ENCODE results near the gene KPTN. TPM values are rescaled to one million over a fixed set of nuclear protein-coding genes. Genes with fewer than 3 reads are reported as not detected.

Gene KPTN
- polyA plus RNA-seq, 1 experiment: 12.1 TPM

DNA sequence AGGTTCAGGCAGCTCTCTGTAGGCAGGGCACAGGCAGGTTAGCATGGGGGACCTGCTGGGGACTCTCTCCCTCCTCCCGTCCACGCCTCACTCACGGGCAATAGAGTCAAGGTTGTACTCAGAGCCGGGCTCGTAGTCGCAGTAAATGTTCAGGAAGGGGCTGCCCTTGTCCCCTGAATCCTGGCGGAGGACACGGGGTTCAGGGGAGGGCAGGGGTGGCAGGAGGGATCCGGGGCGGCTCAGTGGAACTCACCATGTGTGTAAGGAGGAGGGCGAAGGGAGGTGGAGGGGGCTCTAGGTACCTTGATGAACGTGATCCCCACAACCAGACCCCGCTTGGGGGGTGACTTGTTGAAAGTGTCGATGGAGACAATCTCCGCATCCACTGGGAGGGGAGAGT, 819 bp downstream of the KPTN start:
- ChIA-PET CTCF (interaction anchor here (1.0 to 4.9 kb wide), 24 partner anchors 8 to 222 kb away, joined by 3 to 48 read pairs (median 6); partner anchors contain the start of genes NAPA and SLC8A2), POLR2A (no interaction called here)
- Histone ChIP-seq H3K27me3 (ENCODE audit: control insufficient read depth, insufficient read depth, low read length) (no peaks in the 10 kb centered on the region), H3K4me3 (ENCODE audit: low read depth, low read length) (peak overlapping the region; percentile 90), H3K36me3 (ENCODE audit: control insufficient read depth, insufficient read depth, low read length) (peaks cover 1% of the 10 kb centered on the region; the same call in 1 of the 2 replicates)
- TF ChIP-seq CTCF (IDR thresholded peaks at IDR 0.05; ENCODE audit: insufficient read depth, low read depth, low read length): no peak
- no peak for DNase-seq (ENCODE audit: low read depth)

- ChIA-PET POLR2A (no interaction called here), CTCF (no interaction called here)
- Histone ChIP-seq H3K27me3 (ENCODE audit: control insufficient read depth, insufficient read depth, low read length) (no peaks in the 10 kb centered on the region), H3K36me3 (ENCODE audit: control insufficient read depth, insufficient read depth, low read length) (no peaks in the 10 kb centered on the region), H3K4me3 (ENCODE audit: low read depth, low read length) (no peak overlapping the region)
- TF ChIP-seq CTCF (IDR thresholded peaks at IDR 0.05; ENCODE audit: insufficient read depth, low read depth, low read length): no peak
- DNase-seq (ENCODE audit: low read depth): no peak
Observed at GRCh38 chr19:47481460-47482052, 2.5 kb downstream of the KPTN start.

- no peaks in the 10 kb centered on the region for H3K36me3 ChIP-seq (ENCODE audit: control insufficient read depth, insufficient read depth, low read length)
- H3K4me3 ChIP-seq (ENCODE audit: low read depth, low read length): no peak overlapping the region
- TF ChIP-seq CTCF (IDR thresholded peaks at IDR 0.05; ENCODE audit: insufficient read depth, low read depth, low read length): no peak
- no peaks in the 10 kb centered on the region for H3K27me3 ChIP-seq (ENCODE audit: control insufficient read depth, insufficient read depth, low read length)
- ChIA-PET CTCF (no interaction called here), POLR2A (no interaction called here)
- no peak for DNase-seq (ENCODE audit: low read depth)
Observed at GRCh38 chr19:47480658-47481057, 3.4 kb downstream of the KPTN start.

DNA sequence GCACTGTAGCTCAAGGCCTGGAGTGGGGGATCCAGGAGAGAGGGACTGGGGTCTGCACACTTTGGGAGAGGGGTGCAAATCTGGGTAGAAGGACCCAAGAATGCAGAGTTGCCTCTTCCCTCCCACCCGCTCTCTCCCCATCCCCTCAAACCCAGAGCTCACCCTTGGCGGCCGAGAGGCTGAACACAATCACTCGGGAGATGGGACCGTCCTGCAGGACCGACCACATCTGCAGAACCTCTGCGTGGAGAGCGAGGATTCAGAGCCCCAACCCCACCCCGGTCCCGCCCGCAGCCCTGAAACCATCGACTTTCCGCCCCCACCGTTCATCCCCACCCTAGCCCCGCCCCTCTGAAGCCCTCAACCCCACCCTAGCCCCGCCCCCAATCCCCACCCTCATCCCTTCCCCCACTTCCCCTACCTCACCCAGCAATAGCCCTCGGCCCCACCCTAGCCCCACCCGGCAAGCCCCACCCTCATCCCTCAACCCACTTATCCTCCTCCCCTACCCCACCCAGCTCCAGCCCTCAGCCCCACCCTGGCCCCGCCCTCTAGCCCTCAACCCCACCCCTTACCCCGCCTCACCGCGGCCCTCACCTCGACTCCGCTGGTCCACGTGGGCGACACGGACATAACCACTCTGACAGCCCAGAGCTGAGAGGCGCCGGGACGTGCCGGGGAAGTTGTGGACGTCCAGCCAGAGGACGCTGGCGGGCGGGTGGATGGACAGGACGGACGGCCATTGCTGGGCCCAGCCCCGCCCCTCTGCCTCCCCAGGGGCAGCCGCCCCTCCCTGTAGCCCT, 4.1 kb downstream of the KPTN start:
- no peak for DNase-seq (ENCODE audit: low read depth)
- TF ChIP-seq CTCF (IDR thresholded peaks at IDR 0.05; ENCODE audit: insufficient read depth, low read depth, low read length): no peak
- Histone ChIP-seq H3K4me3 (ENCODE audit: low read depth, low read length) (peak overlapping the region; percentile 16), H3K36me3 (ENCODE audit: control insufficient read depth, insufficient read depth, low read length) (no peaks in the 10 kb centered on the region), H3K27me3 (ENCODE audit: control insufficient read depth, insufficient read depth, low read length) (no peaks in the 10 kb centered on the region)
- POLR2A ChIA-PET: interaction anchor here (0.6 kb wide), 1 partner anchor 41 kb away, joined by 3 read pairs; no protein-coding TSS in a partner anchor
- CTCF ChIA-PET: interaction anchor here (1.0 kb wide), 1 partner anchor 218 kb away, joined by 4 read pairs; no protein-coding TSS in a partner anchor

- CTCF ChIA-PET: interaction anchor here (2.7 kb wide), 1 partner anchor 7 kb away, joined by 19 read pairs; the partner anchor contains the start of gene KPTN
- POLR2A ChIA-PET: no interaction called here
Observed at GRCh38 chr19:47476438-47476972, 7.5 kb downstream of the KPTN start.

More at GRCh38 chr19:47476438-47476972, 7.5 kb downstream of the KPTN start:
- H3K36me3 ChIP-seq (ENCODE audit: control insufficient read depth, insufficient read depth, low read length): no peaks in the 10 kb centered on the region
- H3K27me3 ChIP-seq (ENCODE audit: control insufficient read depth, insufficient read depth, low read length): peaks cover under 1% of the 10 kb centered on the region
- no peak overlapping the region for H3K4me3 ChIP-seq (ENCODE audit: low read depth, low read length)
- no peak for DNase-seq (ENCODE audit: low read depth)
- no peak for TF ChIP-seq CTCF (IDR thresholded peaks at IDR 0.05; ENCODE audit: insufficient read depth, low read depth, low read length)
